PC-9 (cell line): ENCODE measurements around the gene IGF2R.

Experiments used
- EZH2 ChIP-seq: fragments of 200-600 bp; sonication (generic); IDR thresholded peaks from 2 replicates; pipeline ENCODE4 v1.8.0; 2017; ENCODE audit warnings: antibody characterized with exemption, low read depth
- TF ChIP-seq, protein P1 (sequence below): fragments of 200-600 bp; sonication (generic); conservative IDR thresholded peaks from 2 replicates; pipeline ENCODE4 v1.6.1; 2017; ENCODE audit warnings: mixed run types, antibody characterized with exemption, mild to moderate bottlenecking, moderate library complexity

DNA sequence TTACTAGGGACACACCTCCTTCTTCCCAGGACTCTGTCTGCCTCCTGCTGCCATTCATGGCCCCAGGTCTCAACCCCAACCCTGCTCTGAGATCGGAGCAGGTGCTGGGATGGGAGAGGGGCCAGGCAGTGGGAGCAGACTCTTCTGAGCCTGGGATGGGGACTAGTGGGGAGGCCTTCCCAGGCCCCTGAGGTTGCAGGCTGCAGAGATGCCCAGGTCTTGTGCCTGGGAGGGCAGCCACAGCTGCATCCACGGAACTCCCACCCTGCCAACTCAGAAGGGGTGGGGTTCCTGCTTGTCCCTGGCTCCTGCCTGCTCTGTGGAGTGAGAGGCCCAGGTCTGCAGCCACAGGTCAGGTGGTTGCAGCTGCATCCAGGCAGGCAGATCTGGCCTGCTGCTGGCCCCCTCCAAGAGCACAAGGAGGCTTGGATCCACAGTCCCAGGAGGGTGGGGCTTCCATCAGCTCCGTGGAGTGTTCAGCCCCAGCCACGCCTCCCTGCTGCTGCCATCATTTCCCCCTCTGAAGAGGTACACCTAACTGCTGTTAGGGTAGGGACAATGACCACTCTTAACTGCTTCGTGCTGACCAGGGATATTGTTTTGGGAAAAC is 149.8 kb downstream of the IGF2R start:
- TF ChIP-seq, protein P1, sequence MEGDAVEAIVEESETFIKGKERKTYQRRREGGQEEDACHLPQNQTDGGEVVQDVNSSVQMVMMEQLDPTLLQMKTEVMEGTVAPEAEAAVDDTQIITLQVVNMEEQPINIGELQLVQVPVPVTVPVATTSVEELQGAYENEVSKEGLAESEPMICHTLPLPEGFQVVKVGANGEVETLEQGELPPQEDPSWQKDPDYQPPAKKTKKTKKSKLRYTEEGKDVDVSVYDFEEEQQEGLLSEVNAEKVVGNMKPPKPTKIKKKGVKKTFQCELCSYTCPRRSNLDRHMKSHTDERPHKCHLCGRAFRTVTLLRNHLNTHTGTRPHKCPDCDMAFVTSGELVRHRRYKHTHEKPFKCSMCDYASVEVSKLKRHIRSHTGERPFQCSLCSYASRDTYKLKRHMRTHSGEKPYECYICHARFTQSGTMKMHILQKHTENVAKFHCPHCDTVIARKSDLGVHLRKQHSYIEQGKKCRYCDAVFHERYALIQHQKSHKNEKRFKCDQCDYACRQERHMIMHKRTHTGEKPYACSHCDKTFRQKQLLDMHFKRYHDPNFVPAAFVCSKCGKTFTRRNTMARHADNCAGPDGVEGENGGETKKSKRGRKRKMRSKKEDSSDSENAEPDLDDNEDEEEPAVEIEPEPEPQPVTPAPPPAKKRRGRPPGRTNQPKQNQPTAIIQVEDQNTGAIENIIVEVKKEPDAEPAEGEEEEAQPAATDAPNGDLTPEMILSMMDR, result no peak
- TF ChIP-seq EZH2, result no peak
